K562 (cell line): ENCODE measurements around the gene LILRB3. TPM values are rescaled to one million over a fixed set of nuclear protein-coding genes. Genes with fewer than 3 reads are reported as not detected.
A peak's percentile ranks its signal among the peaks of the same experiment; 100 is the strongest.

ENCODE experiments used
- ATAC-seq: fragments of 200-7000 bp; cut with Tn5 transposase; 3 replicates; pipeline ENCODE4 v1.9.1; 2020; ENCODE audit warnings: moderate library complexity
- BruUV-seq: library from RNA; stranded (reverse); fragments of 400-500 nt; replicated peaks from 2 replicates; lab custom pipeline; 2021; lab: Mats Ljungman, UMichigan
- CTCF ChIA-PET: fragments of 300-600 bp; formaldehyde crosslinking; extraction: SDS; loops from one replicate; lab custom pipeline; 2021; ENCODE audit warnings: low intra/inter-chr PET ratio; lab: Yijun Ruan, JAX
- POLR2A ChIA-PET: fragments of 300-600, 350-650 bp; sonication (Branson Sonifier 250); formaldehyde crosslinking; extraction: SDS; loops from one replicate; lab custom pipeline; 2021; ENCODE audit warnings: antibody characterized with exemption, inconsistent platforms; lab: Yijun Ruan, JAX
- DNase-seq, 4 experiments: peaks; one replicate each; pipeline versions ENCODE4 v3.0.0 to v3.0.0-alpha.2; 2011 to 2018; ENCODE audit warnings: low spot score in 3 of 4, mixed read lengths in 3 of 4; ENCODE audit errors: extremely low read depth in 1 of 4
- FAIRE-seq: peaks from 2 replicates; lab custom pipeline; 2011; peaks lifted over from hg19 to GRCh38; lab: Jason Lieb, UNC
- H2AFZ ChIP-seq: 2 replicates; pipeline ENCODE4 v1.6.0; 2011; ENCODE audit warnings: low read depth, low read length, control low read depth, inconsistent platforms
- H3K27ac ChIP-seq: fragments of 200-600 bp; 3 replicates; pipeline ENCODE4 v1.8.0; 2011; ENCODE audit warnings: low read depth, mild to moderate bottlenecking, control low read depth, inconsistent platforms, low read length, moderate library complexity, mixed read lengths; ENCODE audit errors: extremely low read depth
- H3K27me3 ChIP-seq, 2 experiments: fragments of 300-600 bp in 1 of 2; 2 replicates in 1 of 2; 3 replicates in 1 of 2; pipeline versions ENCODE4 v1.6.0 to v1.8.0; 2011; ENCODE audit warnings: inconsistent platforms in 2 of 2, low read length in 2 of 2, mild to moderate bottlenecking in 1 of 2, mixed read lengths in 1 of 2, moderate library complexity in 1 of 2; ENCODE audit not compliant: control insufficient read depth in 2 of 2, insufficient read depth in 2 of 2
- H3K36me3 ChIP-seq: fragments of 300-600 bp; 3 replicates; pipeline ENCODE4 v1.8.0; 2011; ENCODE audit warnings: mild to moderate bottlenecking, low read length, inconsistent platforms; ENCODE audit not compliant: control insufficient read depth, insufficient read depth
- H3K4me1 ChIP-seq, 2 experiments: fragments of 200-600 bp in 1 of 2; replicated peaks in 1 of 2; 2 replicates in 1 of 2; 3 replicates in 1 of 2; pipeline versions ENCODE4 v1.5.1 to v1.8.0; 2011; ENCODE audit warnings: inconsistent platforms in 2 of 2, low read length in 2 of 2, mild to moderate bottlenecking in 1 of 2, mixed read lengths in 1 of 2, moderate library complexity in 1 of 2; ENCODE audit not compliant: control insufficient read depth in 2 of 2, insufficient read depth in 2 of 2
- H3K4me2 ChIP-seq: 2 replicates; pipeline ENCODE4 v1.6.1; 2011; ENCODE audit warnings: low read length, control low read depth, inconsistent platforms, mixed read lengths; ENCODE audit not compliant: insufficient read depth
- H3K4me3 ChIP-seq: fragments of 200-600 bp; sonication (generic), shearing (Covaris generic); 2 replicates; pipeline ENCODE4 v1.5.1; 2016; ENCODE audit warnings: control low read depth, inconsistent platforms
- H3K79me2 ChIP-seq: fragments of 200-600 bp; 3 replicates; pipeline ENCODE4 v1.8.0; 2011; ENCODE audit warnings: low read length, inconsistent platforms; ENCODE audit not compliant: control insufficient read depth, insufficient read depth
- H3K9ac ChIP-seq, 2 experiments: 2 replicates each; pipeline versions ENCODE4 v1.6.0 to v1.6.1; 2011; ENCODE audit warnings: low read depth in 2 of 2, low read length in 2 of 2, control low read depth in 1 of 2, inconsistent platforms in 1 of 2, mild to moderate bottlenecking in 1 of 2, mixed read lengths in 1 of 2; ENCODE audit not compliant: insufficient read depth in 1 of 2
- H3K9me1 ChIP-seq: one replicate; pipeline ENCODE4 v1.6.0; 2011; ENCODE audit warnings: inconsistent platforms, mild to moderate bottlenecking, low read length, moderate library complexity; ENCODE audit not compliant: control insufficient read depth, insufficient read depth
- H3K9me3 ChIP-seq: replicated peaks from 2 replicates; pipeline ENCODE4 v1.5.1; 2011; ENCODE audit warnings: low read depth, low read length, inconsistent platforms; ENCODE audit not compliant: control insufficient read depth, insufficient read depth
- H4K20me1 ChIP-seq: replicated peaks from 2 replicates; pipeline ENCODE4 v1.6.1; 2011; ENCODE audit warnings: low read length, inconsistent platforms, mixed read lengths; ENCODE audit not compliant: control insufficient read depth, insufficient read depth
- FOSL1 ChIP-seq: fragments of 200-800 bp; sonication (Bioruptor generic); conservative IDR thresholded peaks from 2 replicates; pipeline ENCODE4 v1.6.1; 2016; ENCODE audit warnings: missing genetic modification characterization, missing compliant biosample characterization
- GATAD2A ChIP-seq: fragments of 450-650 bp; IDR thresholded peaks from 2 replicates; pipeline ENCODE4 v1.6.1; 2017
- HSF4 ChIP-seq: fragments of 250-450 bp; sonication (Bioruptor Pico); IDR thresholded peaks from 2 replicates; pipeline ENCODE4 v2.1.2; 2022; ENCODE audit warnings: mild to moderate bottlenecking, moderate library complexity, borderline replicate concordance
- IRF9 ChIP-seq: fragments of 450-650 bp; IDR thresholded peaks from 2 replicates; pipeline ENCODE4 v1.6.1; 2016; ENCODE audit warnings: missing biosample characterization, missing genetic modification characterization
- POLR2B ChIP-seq: fragments of 450-650 bp; IDR thresholded peaks from 2 replicates; pipeline ENCODE4 v1.6.1; 2018; ENCODE audit warnings: low read depth; ENCODE audit not compliant: partially characterized antibody
- RAD51 ChIP-seq: fragments of 450-650 bp; IDR thresholded peaks from 2 replicates; pipeline ENCODE4 v1.7.1; 2016; ENCODE audit warnings: low read depth, mild to moderate bottlenecking, borderline replicate concordance
- ZNF41 ChIP-seq: fragments of 250-450 bp; sonication (Bioruptor Pico); conservative IDR thresholded peaks from 2 replicates; pipeline ENCODE4 v1.4.0; 2020; ENCODE audit warnings: mild to moderate bottlenecking
- ZSCAN32 ChIP-seq: fragments of 450-650 bp; formaldehyde crosslinking; IDR thresholded peaks from 2 replicates; pipeline ENCODE4 v1.4.0; 2020; ENCODE audit warnings: mild to moderate bottlenecking, moderate library complexity
- WGBS: fragments of 100-300 bp; shearing (Covaris generic); methylation state at CpG from one replicate; pipeline ENCODE4 v1.1.6; 2016; ENCODE audit warnings: low coverage, mixed read lengths; ENCODE audit not compliant: insufficient coverage; ENCODE audit errors: missing lambda C conversion rate; 5-methylcytosine and 5-hydroxymethylcytosine counted together
- in situ Hi-C: fragments of 300-500 bp; cut with MboI; formaldehyde crosslinking; loops from 4 replicates; pipeline ENCODE4 v1.15.0; 2018; ENCODE audit warnings: inconsistent platforms, mixed read lengths
- intact Hi-C: fragments of 100-400 bp; cut with micrococcal nuclease; formaldehyde crosslinking; loops from 2 replicates; pipeline ENCODE4 v1.14.2; 2022
- polyA plus RNA-seq, 8 experiments: library from polyadenylated mRNA; depleted of rRNA in 4 of 8; stranded (reverse) in 5 of 8; unstranded in 3 of 8; fragments of >200 nt; fragmentation: Nextera tagmentation in 2 of 8; fragmentation: Illumina TruSeq in 1 of 8; extraction: Ambion mirVana in 2 of 8; extraction: Trizol in 1 of 8; gene quantifications; 2 replicates each; pipeline versions ENCODE4 v1.2.1 to v1.2.3, GENCODE V29; 2011 to 2014; ENCODE audit warnings: inconsistent platforms in 1 of 8, missing spikeins in 1 of 8
- total RNA-seq, 7 experiments: library from RNA; depleted of rRNA in 6 of 7; stranded (reverse); fragments of >200 nt in 6 of 7; fragmentation: Illumina TruSeq in 2 of 7; extraction: Trizol in 2 of 7; gene quantifications; 2 replicates each; pipeline versions ENCODE4 v1.2.1 to v1.2.3, GENCODE V29; 2011 to 2021; ENCODE audit warnings: low replicate concordance in 1 of 7
- TF ChIP-seq, protein P1 (sequence below), 3 experiments: fragments of 200-800 bp in 1 of 3; fragments of 250-450 bp in 1 of 3; fragments of 450-650 bp in 1 of 3; sonication (Bioruptor Pico) in 1 of 3; sonication (Bioruptor generic) in 1 of 3; formaldehyde crosslinking in 1 of 3; IDR thresholded peaks; 2 replicates each; pipeline versions ENCODE4 v1.6.1 to v1.8.0; 2016 to 2022; ENCODE audit warnings: mild to moderate bottlenecking in 2 of 3, missing genetic modification characterization in 2 of 3, missing compliant biosample characterization in 1 of 3, moderate library complexity in 1 of 3
- TF ChIP-seq, protein P2 (sequence below): fragments of 450-650 bp; formaldehyde crosslinking; IDR thresholded peaks from 2 replicates; pipeline ENCODE4 v1.4.0; 2022; ENCODE audit warnings: missing genetic modification characterization
- TF ChIP-seq, protein P3 (sequence below): sonication (generic); formaldehyde crosslinking; IDR thresholded peaks from 2 replicates; pipeline ENCODE4 v1.8.0; 2023; ENCODE audit warnings: mild to moderate bottlenecking, missing genetic modification reagents

The LILRB3 gene
- total and polyA plus RNA-seq, 9 of the 15 experiments (the other 6 are each of a cell fraction or from before 2014, with no cell fraction given): 0.01 to 0.09 TPM; not detected in 7

- no peak for TF ChIP-seq ZSCAN32
These were observed 33.6 kb downstream of the LILRB3 start, which contains the start of gene MBOAT7 (continued) for GRCh38 chr19:54189145-54189734.

DNA sequence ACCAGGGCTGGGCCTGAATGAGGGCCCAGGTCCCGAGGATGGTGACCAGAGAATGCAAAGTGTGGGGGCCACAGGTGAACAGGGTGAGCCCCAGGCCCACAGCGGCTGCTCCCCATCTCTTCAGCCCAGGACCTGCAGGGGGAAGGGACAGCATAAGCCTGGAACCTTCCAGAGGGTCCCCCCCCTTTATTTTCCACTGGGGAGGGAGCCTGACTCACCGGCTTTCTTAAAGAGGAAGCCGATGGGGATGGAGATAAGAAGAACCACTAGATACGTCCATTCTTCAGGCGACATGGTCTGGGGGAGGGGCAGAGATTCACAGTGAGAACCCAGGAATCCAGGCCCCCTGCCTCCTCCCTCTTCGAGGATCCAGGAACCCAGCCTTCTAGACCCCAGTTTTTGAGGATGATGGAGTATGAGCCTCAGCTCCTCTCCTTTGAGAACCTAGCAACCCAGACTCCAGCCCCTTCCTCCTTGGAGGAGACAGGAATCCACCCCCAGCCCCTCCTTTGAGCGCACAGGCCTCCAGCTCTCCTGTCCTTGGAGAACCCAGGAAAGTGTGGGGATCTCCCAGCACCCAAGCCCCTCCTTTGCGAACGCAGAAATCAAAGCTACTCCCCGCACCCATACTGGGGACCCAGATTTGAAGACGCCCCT, 34.5 kb downstream of the LILRB3 start:
- H3K4me1 ChIP-seq: peaks cover 27 to 54% of the 10 kb centered on the region in 2 experiments
- in situ Hi-C loops (no loop called here), intact Hi-C loops (loop anchor here (2.0 to 5.0 kb wide), 2 partner anchors 20 to 44 kb away; no protein-coding TSS in a partner anchor)
- POLR2A ChIA-PET: interaction anchor here (0.8 to 7.0 kb wide), 9 partner anchors 12 to 51 kb away, joined by 3 to 206 read pairs (median 5); partner anchors contain the start of genes CNOT3, LENG1 and RPS9
- FAIRE-seq (peak; percentile 88), DNase-seq (peak; percentile 71 to 91 (median 78)), ATAC-seq (no peak)
- H3K27ac ChIP-seq: peak overlapping the region; percentile 100
- peaks cover 49% of the 10 kb centered on the region for H3K36me3 ChIP-seq
- peaks cover 5% of the 10 kb centered on the region for H3K9me1 ChIP-seq
- H4K20me1 ChIP-seq: no peaks in the 10 kb centered on the region
- WGBS: 0% methylated on average over 12 of the region's 12 CpGs
- H3K9me3 ChIP-seq: no peaks in the 10 kb centered on the region
- H3K9ac ChIP-seq: peak overlapping the region; percentile 95 to 99
- H3K27me3 ChIP-seq: no peaks in the 10 kb centered on the region
- BruUV-seq: TSS peak; percentile 65
- peak overlapping the region; percentile 88 for H3K4me2 ChIP-seq
- H3K4me3 ChIP-seq: peak overlapping the region; percentile 96
- no peak overlapping the region for H2AFZ ChIP-seq
- peaks cover 56% of the 10 kb centered on the region for H3K79me2 ChIP-seq
- CTCF ChIA-PET: no interaction called here
- TF ChIP-seq FOSL1 (tag) (peak; percentile 98), HSF4 (no peak), ZNF41 (0 out of 2 replicates have a peak, but pooled peaks have one; percentile 26), GATAD2A (peak; percentile 92), IRF9 (tag) (no peak), POLR2B (no peak), RAD51 (no peak)
- TF ChIP-seq, protein P1, sequence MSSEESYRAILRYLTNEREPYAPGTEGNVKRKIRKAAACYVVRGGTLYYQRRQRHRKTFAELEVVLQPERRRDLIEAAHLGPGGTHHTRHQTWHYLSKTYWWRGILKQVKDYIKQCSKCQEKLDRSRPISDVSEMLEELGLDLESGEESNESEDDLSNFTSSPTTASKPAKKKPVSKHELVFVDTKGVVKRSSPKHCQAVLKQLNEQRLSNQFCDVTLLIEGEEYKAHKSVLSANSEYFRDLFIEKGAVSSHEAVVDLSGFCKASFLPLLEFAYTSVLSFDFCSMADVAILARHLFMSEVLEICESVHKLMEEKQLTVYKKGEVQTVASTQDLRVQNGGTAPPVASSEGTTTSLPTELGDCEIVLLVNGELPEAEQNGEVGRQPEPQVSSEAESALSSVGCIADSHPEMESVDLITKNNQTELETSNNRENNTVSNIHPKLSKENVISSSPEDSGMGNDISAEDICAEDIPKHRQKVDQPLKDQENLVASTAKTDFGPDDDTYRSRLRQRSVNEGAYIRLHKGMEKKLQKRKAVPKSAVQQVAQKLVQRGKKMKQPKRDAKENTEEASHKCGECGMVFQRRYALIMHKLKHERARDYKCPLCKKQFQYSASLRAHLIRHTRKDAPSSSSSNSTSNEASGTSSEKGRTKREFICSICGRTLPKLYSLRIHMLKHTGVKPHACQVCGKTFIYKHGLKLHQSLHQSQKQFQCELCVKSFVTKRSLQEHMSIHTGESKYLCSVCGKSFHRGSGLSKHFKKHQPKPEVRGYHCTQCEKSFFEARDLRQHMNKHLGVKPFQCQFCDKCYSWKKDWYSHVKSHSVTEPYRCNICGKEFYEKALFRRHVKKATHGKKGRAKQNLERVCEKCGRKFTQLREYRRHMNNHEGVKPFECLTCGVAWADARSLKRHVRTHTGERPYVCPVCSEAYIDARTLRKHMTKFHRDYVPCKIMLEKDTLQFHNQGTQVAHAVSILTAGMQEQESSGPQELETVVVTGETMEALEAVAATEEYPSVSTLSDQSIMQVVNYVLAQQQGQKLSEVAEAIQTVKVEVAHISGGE (CRISPR knock-in tag; IDR thresholded peaks at IDR 0.05): peak in 1 of 3 experiments; percentile 51; a peak in 1 of 6 replicates
- TF ChIP-seq, protein P2, sequence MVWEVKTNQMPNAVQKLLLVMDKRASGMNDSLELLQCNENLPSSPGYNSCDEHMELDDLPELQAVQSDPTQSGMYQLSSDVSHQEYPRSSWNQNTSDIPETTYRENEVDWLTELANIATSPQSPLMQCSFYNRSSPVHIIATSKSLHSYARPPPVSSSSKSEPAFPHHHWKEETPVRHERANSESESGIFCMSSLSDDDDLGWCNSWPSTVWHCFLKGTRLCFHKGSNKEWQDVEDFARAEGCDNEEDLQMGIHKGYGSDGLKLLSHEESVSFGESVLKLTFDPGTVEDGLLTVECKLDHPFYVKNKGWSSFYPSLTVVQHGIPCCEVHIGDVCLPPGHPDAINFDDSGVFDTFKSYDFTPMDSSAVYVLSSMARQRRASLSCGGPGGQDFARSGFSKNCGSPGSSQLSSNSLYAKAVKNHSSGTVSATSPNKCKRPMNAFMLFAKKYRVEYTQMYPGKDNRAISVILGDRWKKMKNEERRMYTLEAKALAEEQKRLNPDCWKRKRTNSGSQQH: no peak
- TF ChIP-seq, protein P3, sequence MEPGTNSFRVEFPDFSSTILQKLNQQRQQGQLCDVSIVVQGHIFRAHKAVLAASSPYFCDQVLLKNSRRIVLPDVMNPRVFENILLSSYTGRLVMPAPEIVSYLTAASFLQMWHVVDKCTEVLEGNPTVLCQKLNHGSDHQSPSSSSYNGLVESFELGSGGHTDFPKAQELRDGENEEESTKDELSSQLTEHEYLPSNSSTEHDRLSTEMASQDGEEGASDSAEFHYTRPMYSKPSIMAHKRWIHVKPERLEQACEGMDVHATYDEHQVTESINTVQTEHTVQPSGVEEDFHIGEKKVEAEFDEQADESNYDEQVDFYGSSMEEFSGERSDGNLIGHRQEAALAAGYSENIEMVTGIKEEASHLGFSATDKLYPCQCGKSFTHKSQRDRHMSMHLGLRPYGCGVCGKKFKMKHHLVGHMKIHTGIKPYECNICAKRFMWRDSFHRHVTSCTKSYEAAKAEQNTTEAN: no peak
